Right ventricle myocardium superior (tissue), 1 donor: ENCODE results near the gene ZPR1. TPM values are rescaled to one million over a fixed set of nuclear protein-coding genes. Genes with fewer than 3 reads are reported as not detected.
A peak's percentile ranks its signal among the peaks of the same experiment; 100 is the strongest.

ENCODE experiments used
- ATAC-seq: fragments of 200-7000 bp; cut with Tn5 transposase; one replicate; pipeline ENCODE4 v1.9.1; 2020; ENCODE audit warnings: mild to moderate bottlenecking; ENCODE audit not compliant: poor library complexity
- DNase-seq: peaks from one replicate; pipeline ENCODE4 v3.0.0-alpha.2; 2020
- intact Hi-C: fragments of 100-400 bp; cut with DNase I; formaldehyde crosslinking; loops from one replicate; pipeline ENCODE4 v1.11.2; 2022
- total RNA-seq: library from RNA; stranded (reverse); fragmentation: NEBNext Ultra II Directional; extraction: Animal tissue kit (Norgen Biotek cat#: 25700); gene quantifications from one replicate; pipeline ENCODE4 v1.2.1, GENCODE V29; 2021
- donor health status: DM: no; HTN: yes; CAD: no; lungs with severe emphysema.

Gene ZPR1
- total RNA-seq, 1 donor from 2014 or later: 15.9 TPM

GRCh38 chr11:116800610-116801009, 12.8 kb upstream of the ZPR1 start:
- no peak for DNase-seq
- ATAC-seq: no peak
- intact Hi-C loops: no loop called here

GRCh38 chr11:116798368-116798767, 10.5 kb upstream of the ZPR1 start:
- no peak for DNase-seq
- intact Hi-C loops: loop anchor here (10.0 kb wide), 1 partner anchor 426 kb away; no protein-coding TSS in a partner anchor
- ATAC-seq: no peak

- intact Hi-C loops: loop anchor here (10.0 kb wide), 1 partner anchor 427 kb away; no protein-coding TSS in a partner anchor
- no peak for DNase-seq
- ATAC-seq: peak; percentile 31
Observed at GRCh38 chr11:116797816-116798215, 10.0 kb upstream of the ZPR1 start.

- intact Hi-C loops: loop anchor here (10.0 kb wide), 1 partner anchor 428 kb away; no protein-coding TSS in a partner anchor
- ATAC-seq (no peak), DNase-seq (no peak)
Observed at GRCh38 chr11:116796548-116796947, 8.7 kb upstream of the ZPR1 start.

GRCh38 chr11:116794851-116795250, 7.0 kb upstream of the ZPR1 start:
- ATAC-seq (no peak), DNase-seq (no peak)
- intact Hi-C loops: loop anchor here (10.0 kb wide), 1 partner anchor 430 kb away; no protein-coding TSS in a partner anchor

GRCh38 chr11:116793772-116794097, 5.9 kb upstream of the ZPR1 start:
- intact Hi-C loops: loop anchor here (10.0 kb wide), 1 partner anchor 431 kb away; no protein-coding TSS in a partner anchor
- DNase-seq: no peak
- ATAC-seq: no peak

- no peak for ATAC-seq
- DNase-seq: no peak
- intact Hi-C loops: loop anchor here (10.0 kb wide), 1 partner anchor 432 kb away; no protein-coding TSS in a partner anchor
Observed at GRCh38 chr11:116792869-116793771, 5.3 kb upstream of the ZPR1 start.

GRCh38 chr11:116792144-116792868, 4.5 kb upstream of the ZPR1 start:
- intact Hi-C loops: loop anchor here (10.0 kb wide), 1 partner anchor 432 kb away; no protein-coding TSS in a partner anchor
- DNase-seq (no peak), ATAC-seq (no peak)

- intact Hi-C loops: loop anchor here (10.0 kb wide), 1 partner anchor 433 kb away; no protein-coding TSS in a partner anchor
- ATAC-seq: no peak
- DNase-seq: no peak
Observed at GRCh38 chr11:116791813-116792143, 4.0 kb upstream of the ZPR1 start, which contains the start of gene APOA5. Gene APOA5 (minus strand): TSS chr11:116791879. CDS start chr11:116791860, 19 bp downstream.

GRCh38 chr11:116791002-116791812, 3.4 kb upstream of the ZPR1 start:
- intact Hi-C loops: loop anchor here (10.0 kb wide), 1 partner anchor 434 kb away; no protein-coding TSS in a partner anchor
- peak; percentile 81 for ATAC-seq

GRCh38 chr11:116790167-116791001, 2.6 kb upstream of the ZPR1 start:
- ATAC-seq: no peak
- no peak for DNase-seq
- intact Hi-C loops: loop anchor here (10.0 kb wide), 1 partner anchor 434 kb away; no protein-coding TSS in a partner anchor

More at GRCh38 chr11:116791002-116791812, 3.4 kb upstream of the ZPR1 start:
- DNase-seq: peak; percentile 89

- intact Hi-C loops: loop anchor here (2.0 kb wide), 1 partner anchor 312 kb away; no protein-coding TSS in a partner anchor
- ATAC-seq (no peak), DNase-seq (no peak)
Observed at GRCh38 chr11:116788975-116789374, 1.2 kb upstream of the ZPR1 start.

- ATAC-seq (no peak), DNase-seq (no peak)
- intact Hi-C loops: loop anchor here (2.0 kb wide), 1 partner anchor 312 kb away; no protein-coding TSS in a partner anchor
Observed at GRCh38 chr11:116788534-116788933, 711 bp upstream of the ZPR1 start.

- intact Hi-C loops: no loop called here
- DNase-seq (no peak), ATAC-seq (no peak)
Observed at GRCh38 chr11:116787436-116787785, 412 bp downstream of the ZPR1 start.

GRCh38 chr11:116786966-116787365, 857 bp downstream of the ZPR1 start:
- no peak for DNase-seq
- intact Hi-C loops: no loop called here
- ATAC-seq: no peak

GRCh38 chr11:116786326-116786725, 1.5 kb downstream of the ZPR1 start:
- intact Hi-C loops: no loop called here
- ATAC-seq (no peak), DNase-seq (no peak)

GRCh38 chr11:116782728-116783127, 5.1 kb downstream of the ZPR1 start:
- no peak for DNase-seq
- ATAC-seq: no peak
- intact Hi-C loops: no loop called here

GRCh38 chr11:116778556-116778955, 9.3 kb downstream of the ZPR1 start:
- intact Hi-C loops: no loop called here
- no peak for ATAC-seq
- DNase-seq: no peak
